Breast epithelium (tissue), 4 donors: Measurements from ENCODE around the gene NSUN5. TPM values are rescaled to one million over a fixed set of nuclear protein-coding genes. Genes with fewer than 3 reads are reported as not detected.
"Not testable (repeated sequence)": the region's sequence is repeated elsewhere in the genome, so short reads cannot be mapped to it uniquely, and the experiment has no call there.

Source experiments
- DNase-seq, 2 donors: peaks; one replicate each; pipeline ENCODE4 v3.0.0-alpha.2; 2019; ENCODE audit warnings: low spot score in 2 of 2
- H3K27ac ChIP-seq, 2 donors: fragments of 200-600 bp; sonication (generic) in 1 of 2; one replicate each; pipeline ENCODE4 v1.5.1; 2016 to 2019; ENCODE audit warnings: mild to moderate bottlenecking in 1 of 2
- H3K27me3 ChIP-seq, 2 donors: fragments of 200-600 bp; sonication (generic) in 1 of 2; one replicate each; pipeline versions ENCODE4 v1.5.1 to v1.6.0; 2017 to 2019; ENCODE audit warnings: control low read depth in 1 of 2, mild to moderate bottlenecking in 1 of 2
- H3K36me3 ChIP-seq: fragments of 200-600 bp; one replicate; pipeline ENCODE4 v1.5.1; 2019
- H3K4me1 ChIP-seq, 2 donors: fragments of 200-600 bp; sonication (generic); one replicate each; pipeline ENCODE4 v1.5.1; 2016 to 2019; ENCODE audit warnings: control low read depth in 1 of 2
- H3K4me3 ChIP-seq, 3 donors: fragments of 200-600 bp; sonication (generic); 1 replicate in 2 of 3; 2 replicates in 1 of 3; pipeline ENCODE4 v1.5.1; 2016 to 2019; ENCODE audit warnings: mild to moderate bottlenecking in 3 of 3, moderate library complexity in 2 of 3
- H3K9me3 ChIP-seq, 2 donors: fragments of 200-600 bp; sonication (generic) in 1 of 2; one replicate each; pipeline ENCODE4 v1.5.1; 2016 to 2019; ENCODE audit warnings: control low read depth in 1 of 2
- POLR2A ChIP-seq: fragments of 450-650 bp; IDR thresholded peaks from one replicate; pipeline ENCODE4 v1.6.1; 2016; ENCODE audit warnings: antibody characterized with exemption, mild to moderate bottlenecking, moderate library complexity
- POLR2AphosphoS5 ChIP-seq, 3 donors: sonication (generic); formaldehyde crosslinking; IDR thresholded peaks; one replicate each; pipeline ENCODE4 v1.6.1; 2017; ENCODE audit warnings: antibody characterized with exemption in 3 of 3
- intact Hi-C: fragments of 100-400 bp; cut with DNase I; formaldehyde crosslinking; loops from one replicate; pipeline ENCODE4 v1.15.1; 2023; ENCODE audit warnings: low total_unique reads
- total RNA-seq, 3 donors: library from RNA; depleted of rRNA; stranded (reverse); fragments of >200 nt; gene quantifications; one replicate each; pipeline ENCODE4 v1.1.0, GENCODE V29; 2016
- TF ChIP-seq, protein P1 (sequence below), 3 donors: fragments of 450-650 bp; IDR thresholded peaks; one replicate each; pipeline ENCODE4 v1.5.1; 2016 to 2017; ENCODE audit warnings: antibody characterized with exemption in 3 of 3, mild to moderate bottlenecking in 3 of 3, moderate library complexity in 3 of 3

Gene NSUN5
- total RNA-seq, 3 donors from 2014 or later, result 23.3 to 28.1 (median 24.2) TPM

DNA sequence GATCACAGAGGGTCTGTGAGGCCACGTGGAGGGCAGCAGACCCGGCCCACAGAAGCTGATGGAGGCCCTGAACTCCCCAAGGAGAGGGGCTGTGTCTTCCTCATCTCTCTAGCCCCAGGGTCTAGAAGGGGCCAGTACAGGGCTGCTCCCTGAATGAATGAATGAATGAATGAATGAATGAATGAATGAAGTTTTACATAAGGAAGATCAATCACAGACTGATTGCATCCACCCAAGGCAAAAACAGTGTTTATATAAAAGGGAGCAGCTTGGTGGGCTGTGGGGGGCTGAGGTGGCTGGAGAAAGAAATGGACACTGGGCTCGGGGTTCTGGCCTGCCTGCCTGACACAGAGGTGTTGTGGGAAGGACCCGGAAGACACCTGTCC, 4.9 kb upstream of the NSUN5 start:
- Histone ChIP-seq H3K27me3 (no peaks in the 10 kb centered on the region), H3K27ac (no peak overlapping the region), H3K9me3 (no peaks in the 10 kb centered on the region), H3K4me3 (no peak overlapping the region), H3K4me1 (no peaks in the 10 kb centered on the region), H3K36me3 (no peaks in the 10 kb centered on the region)
- TF ChIP-seq POLR2A, result no peak
- TF ChIP-seq, protein P1, sequence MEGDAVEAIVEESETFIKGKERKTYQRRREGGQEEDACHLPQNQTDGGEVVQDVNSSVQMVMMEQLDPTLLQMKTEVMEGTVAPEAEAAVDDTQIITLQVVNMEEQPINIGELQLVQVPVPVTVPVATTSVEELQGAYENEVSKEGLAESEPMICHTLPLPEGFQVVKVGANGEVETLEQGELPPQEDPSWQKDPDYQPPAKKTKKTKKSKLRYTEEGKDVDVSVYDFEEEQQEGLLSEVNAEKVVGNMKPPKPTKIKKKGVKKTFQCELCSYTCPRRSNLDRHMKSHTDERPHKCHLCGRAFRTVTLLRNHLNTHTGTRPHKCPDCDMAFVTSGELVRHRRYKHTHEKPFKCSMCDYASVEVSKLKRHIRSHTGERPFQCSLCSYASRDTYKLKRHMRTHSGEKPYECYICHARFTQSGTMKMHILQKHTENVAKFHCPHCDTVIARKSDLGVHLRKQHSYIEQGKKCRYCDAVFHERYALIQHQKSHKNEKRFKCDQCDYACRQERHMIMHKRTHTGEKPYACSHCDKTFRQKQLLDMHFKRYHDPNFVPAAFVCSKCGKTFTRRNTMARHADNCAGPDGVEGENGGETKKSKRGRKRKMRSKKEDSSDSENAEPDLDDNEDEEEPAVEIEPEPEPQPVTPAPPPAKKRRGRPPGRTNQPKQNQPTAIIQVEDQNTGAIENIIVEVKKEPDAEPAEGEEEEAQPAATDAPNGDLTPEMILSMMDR (IDR thresholded peaks at IDR 0.05), result no peak
- TF ChIP-seq POLR2AphosphoS5 (IDR thresholded peaks at IDR 0.05), result no peak
- DNase-seq, result no peak
- intact Hi-C loops, result no loop called here

DNA sequence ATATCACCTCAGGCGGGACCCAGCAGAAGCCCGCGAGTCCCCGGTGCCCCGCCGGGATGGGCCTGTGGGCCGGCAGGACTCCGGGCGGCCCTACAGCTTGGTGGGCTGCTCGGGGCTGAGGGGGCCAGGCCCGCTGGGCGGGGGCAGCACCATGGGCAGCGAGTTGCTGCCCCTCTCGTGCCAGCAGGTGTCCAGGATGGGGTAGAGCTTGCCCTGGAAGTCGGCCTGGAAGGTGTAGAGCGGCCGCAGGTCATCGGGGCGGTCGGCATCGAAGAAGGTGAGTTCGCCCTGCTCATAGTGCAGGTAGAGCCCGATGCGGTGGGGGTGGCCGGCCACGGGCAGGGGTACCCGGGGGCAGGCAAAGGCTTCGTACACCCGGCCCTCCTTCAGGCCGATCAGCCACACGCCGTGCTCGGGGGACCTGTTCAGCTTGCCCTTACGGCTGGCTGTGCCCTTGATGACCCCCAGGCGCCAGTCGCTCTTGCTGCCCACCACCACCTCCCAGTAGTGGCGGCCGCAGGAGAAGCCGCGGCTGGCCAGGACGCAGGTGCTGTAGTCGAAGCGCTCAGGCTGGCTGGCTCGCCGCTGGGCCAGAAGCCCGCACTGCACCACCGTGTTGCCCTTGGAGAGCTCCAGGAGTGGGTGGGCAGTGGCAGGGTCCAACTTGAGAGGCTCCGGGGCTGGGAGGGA, 4.3 kb upstream of the NSUN5 start:
- TF ChIP-seq POLR2AphosphoS5 (IDR thresholded peaks at IDR 0.05) (no peak), POLR2A (no peak)
- TF ChIP-seq, protein P1 (IDR thresholded peaks at IDR 0.05), result no peak
- no peaks in the 10 kb centered on the region for H3K4me1 ChIP-seq
- H3K27me3 ChIP-seq, result no peaks in the 10 kb centered on the region
- H3K27ac ChIP-seq, result no peak overlapping the region
- H3K4me3 ChIP-seq, result no peak overlapping the region
- H3K36me3 ChIP-seq, result no peaks in the 10 kb centered on the region
- no peaks in the 10 kb centered on the region for H3K9me3 ChIP-seq
- DNase-seq, result no peak
- intact Hi-C loops, result no loop called here

DNA sequence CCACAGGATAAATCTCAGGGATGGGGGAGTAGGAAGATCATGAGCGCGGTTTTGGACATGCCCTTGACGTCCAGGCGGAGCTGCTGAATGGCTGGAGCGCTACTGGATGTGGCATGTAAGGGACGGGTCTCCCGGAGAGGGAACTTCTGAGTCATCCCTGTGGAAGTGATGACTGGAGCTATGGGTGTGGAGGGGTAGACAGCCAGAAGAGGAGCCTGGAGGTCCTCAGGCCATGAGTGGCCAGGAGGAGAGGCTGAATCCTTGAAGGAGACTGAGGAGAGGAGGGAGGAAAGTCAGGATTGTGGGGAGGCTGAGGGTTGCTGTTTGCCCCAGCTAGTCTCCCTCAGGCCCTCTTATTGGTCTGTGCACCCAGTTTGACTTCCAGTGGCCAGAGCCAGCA, 2.8 kb upstream of the NSUN5 start:
- H3K27ac ChIP-seq, H3K4me1 ChIP-seq, H3K9me3 ChIP-seq, H3K36me3 ChIP-seq, DNase-seq, H3K4me3 ChIP-seq, intact Hi-C loops, H3K27me3 ChIP-seq: not testable (repeated sequence)

DNA sequence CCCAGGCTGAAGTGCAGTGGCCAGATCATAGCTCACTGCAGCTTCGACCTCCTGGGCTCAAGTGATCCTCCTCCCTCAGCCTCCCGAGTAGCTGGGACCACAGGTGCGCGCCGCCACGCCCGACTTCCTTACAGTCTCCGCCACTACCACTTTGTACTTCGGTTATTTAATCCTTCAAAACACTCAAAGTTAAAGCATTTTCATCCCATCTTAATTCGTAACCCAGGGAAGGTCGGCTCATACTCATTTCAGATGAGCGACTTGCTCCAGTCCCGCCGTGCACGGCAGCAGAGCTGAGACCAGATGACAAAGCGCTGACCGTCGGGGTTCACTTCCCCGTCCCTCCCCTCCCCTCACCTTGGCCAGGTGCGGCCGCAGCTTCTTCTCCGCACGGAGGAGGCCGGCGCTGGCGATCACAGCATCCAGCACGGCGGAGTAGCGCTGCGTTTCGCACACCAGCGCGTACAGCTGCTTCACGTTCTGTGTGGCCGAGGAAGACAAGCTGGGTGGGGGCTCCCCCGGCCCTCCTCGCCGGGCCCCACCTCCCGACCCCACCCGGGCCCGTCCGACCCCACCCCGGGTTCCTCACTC, 457 bp downstream of the NSUN5 start:
- Histone ChIP-seq H3K4me1 (peaks cover 0 to 3% of the 10 kb centered on the region in 2 donors), H3K9me3 (no peaks in the 10 kb centered on the region), H3K36me3 (no peaks in the 10 kb centered on the region), H3K4me3 (peak overlapping the region; percentile 60 to 91 (median 71)), H3K27me3 (no peaks in the 10 kb centered on the region), H3K27ac (peak overlapping the region; percentile 68 to 84)
- intact Hi-C loops, result no loop called here
- TF ChIP-seq POLR2A, result no peak
- TF ChIP-seq, protein P1 (IDR thresholded peaks at IDR 0.05), result no peak
- TF ChIP-seq POLR2AphosphoS5 (IDR thresholded peaks at IDR 0.05), result no peak
- no peak for DNase-seq

DNA sequence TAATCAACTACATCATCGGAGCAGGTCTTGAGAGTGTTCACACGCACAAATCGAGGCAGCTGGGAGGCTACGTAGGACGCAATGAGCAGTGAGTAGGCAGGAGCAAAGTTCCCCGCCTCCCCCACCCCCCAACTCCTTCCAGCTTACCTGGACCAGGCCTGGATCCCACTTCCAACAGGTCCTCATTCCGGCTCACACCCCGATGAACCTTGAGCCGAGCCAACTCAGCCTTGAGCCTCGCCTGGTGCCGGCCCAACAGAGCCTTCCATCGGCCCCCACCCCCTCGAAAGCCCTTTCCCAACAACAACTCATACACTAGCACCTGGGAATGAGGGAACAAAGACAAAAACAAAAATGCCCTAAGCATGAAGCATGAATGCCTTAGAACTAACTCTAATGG, 1.2 kb downstream of the NSUN5 start:
- intact Hi-C loops, result no loop called here
- Histone ChIP-seq H3K9me3 (no peaks in the 10 kb centered on the region), H3K27ac (no peak overlapping the region), H3K36me3 (no peaks in the 10 kb centered on the region), H3K4me1 (peaks cover 0 to 3% of the 10 kb centered on the region in 2 donors), H3K27me3 (no peaks in the 10 kb centered on the region), H3K4me3 (peak overlapping the region in 1 of 3 donors; percentile 91)
- TF ChIP-seq, protein P1 (IDR thresholded peaks at IDR 0.05), result no peak
- TF ChIP-seq POLR2A, result no peak
- no peak for TF ChIP-seq POLR2AphosphoS5 (IDR thresholded peaks at IDR 0.05)
- no peak for DNase-seq

DNA sequence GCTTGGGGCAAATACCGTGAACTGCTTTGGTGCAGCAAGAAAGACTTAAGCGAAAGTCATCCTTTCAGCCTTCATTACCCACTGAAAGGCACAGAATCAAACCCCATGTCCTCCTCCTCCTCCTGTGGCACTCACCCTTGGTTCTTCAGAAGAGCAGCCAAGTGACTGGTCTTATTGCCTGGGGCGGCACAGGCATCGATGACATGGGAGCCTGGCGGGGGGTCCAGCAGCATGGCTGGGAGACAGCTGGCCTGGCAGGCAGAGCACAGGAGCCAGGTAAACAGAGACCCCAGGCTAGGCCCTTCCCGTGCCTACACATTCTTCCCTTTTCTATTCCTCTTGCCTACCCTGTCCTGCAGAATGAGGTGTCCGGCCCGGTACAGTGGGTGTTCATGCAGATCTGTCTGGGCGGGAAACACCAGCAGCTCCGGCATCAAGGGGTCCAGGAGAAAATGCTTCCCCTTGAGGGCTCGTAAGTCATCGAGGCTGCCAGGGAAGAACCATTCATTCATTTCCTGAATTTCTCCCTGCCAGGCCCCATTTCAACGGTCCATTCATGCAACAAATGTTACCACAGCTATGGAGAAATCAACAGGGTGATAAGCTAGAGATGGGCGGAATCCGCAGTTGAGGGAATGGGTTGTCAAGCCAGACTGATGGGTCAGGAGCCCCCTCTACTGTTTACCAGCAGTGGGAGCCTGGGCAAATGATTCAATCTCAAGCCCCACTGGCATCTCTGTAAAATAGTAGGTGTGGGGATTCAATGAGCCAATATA, 3.8 kb downstream of the NSUN5 start:
- H3K27ac ChIP-seq, H3K9me3 ChIP-seq, H3K4me1 ChIP-seq, H3K27me3 ChIP-seq, intact Hi-C loops, H3K4me3 ChIP-seq, DNase-seq, H3K36me3 ChIP-seq: not testable (repeated sequence)
